ENCODE measurements around the gene C12orf75. TPM values are rescaled to one million over a fixed set of nuclear protein-coding genes. Genes with fewer than 3 reads are reported as not detected.

C12orf75 gene
- total and polyA plus RNA-seq, 2 of the 13 experiments (the other 11 are each of a cell fraction or from before 2014, with no cell fraction given) = 16.1 to 19.8 TPM

DNA sequence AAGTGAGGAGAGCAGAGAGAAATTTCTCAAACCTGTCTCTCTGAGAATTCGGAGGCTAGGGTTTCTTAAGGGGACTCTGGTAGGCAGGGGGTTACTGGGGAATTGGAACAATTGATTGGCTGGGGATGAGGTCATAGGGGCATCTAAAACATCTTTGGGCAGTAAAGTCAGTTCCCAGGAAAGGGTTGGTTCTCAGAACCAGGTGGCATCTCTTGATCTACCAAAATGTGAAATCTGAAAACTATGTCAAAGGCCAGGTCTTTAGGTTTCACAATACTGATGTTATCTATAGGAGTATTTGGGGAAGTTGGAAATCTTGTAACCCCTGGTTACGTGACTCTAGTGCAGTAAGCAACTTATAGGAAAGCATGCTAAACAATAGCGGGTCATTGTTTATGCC lies 6.9 kb downstream of the C12orf75 start:
- ATAC-seq = no peak
- no peaks in the 10 kb centered on the region for H4K20me1 ChIP-seq (ENCODE audit: insufficient read depth, low read length)
- no peaks in the 10 kb centered on the region for H3K79me2 ChIP-seq (ENCODE audit: insufficient read depth, low read length)
- no peak overlapping the region for H3K9ac ChIP-seq (ENCODE audit: insufficient read depth, low read depth, low read length)
- in situ Hi-C loops (cut with HindIII; ENCODE audit: extremely low pct_ligation_motif_present, low pct_unique_long_range_greater_than_20kb) (no loop called here), intact Hi-C loops (cut with micrococcal nuclease; ENCODE audit: unreplicated experiment) (no loop called here)
- TF ChIP-seq SMARCC2 (IDR thresholded peaks at IDR 0.05) (no peak), RXRA (CRISPR knock-in tag; IDR thresholded peaks at IDR 0.05) (no peak), SRSF1 (optimal IDR thresholded peaks at IDR 0.05; ENCODE audit: low read depth, low read length) (no peak), SOX6 (IDR thresholded peaks at IDR 0.05) (no peak), SOX6 (CRISPR knock-in tag; IDR thresholded peaks at IDR 0.05) (no peak), BORCS8-MEF2B (CRISPR knock-in tag; IDR thresholded peaks at IDR 0.05) (no peak), ZNF264 (CRISPR knock-in tag; IDR thresholded peaks at IDR 0.05) (no peak), RAD21 (CRISPR knock-in tag; IDR thresholded peaks at IDR 0.05) (no peak), HOXA9 (CRISPR knock-in tag; IDR thresholded peaks at IDR 0.05; ENCODE audit: borderline replicate concordance) (no peak), NFYC (CRISPR knock-in tag; IDR thresholded peaks at IDR 0.05) (no peak), HNF4A (CRISPR knock-in tag; IDR thresholded peaks at IDR 0.05) (no peak), MTA3 (CRISPR knock-in tag; IDR thresholded peaks at IDR 0.05) (no peak), JDP2 (CRISPR knock-in tag; IDR thresholded peaks at IDR 0.05; ENCODE audit: borderline replicate concordance) (no peak), ZNF180 (CRISPR knock-in tag; IDR thresholded peaks at IDR 0.05; ENCODE audit: borderline replicate concordance, low read depth) (no peak)
- TF ChIP-seq, protein P1, sequence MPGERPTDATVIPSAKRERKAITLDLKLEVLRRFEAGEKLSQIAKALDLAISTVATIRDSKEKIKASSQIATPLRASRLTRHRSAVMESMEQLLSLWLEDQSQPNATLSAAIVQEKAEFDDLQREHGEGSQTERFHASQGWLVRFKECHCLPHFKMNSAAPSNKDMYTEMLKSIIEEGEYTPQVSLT (CRISPR knock-in tag; IDR thresholded peaks at IDR 0.05; ENCODE audit: borderline replicate concordance, low read depth) = no peak
- TF ChIP-seq, protein P2, sequence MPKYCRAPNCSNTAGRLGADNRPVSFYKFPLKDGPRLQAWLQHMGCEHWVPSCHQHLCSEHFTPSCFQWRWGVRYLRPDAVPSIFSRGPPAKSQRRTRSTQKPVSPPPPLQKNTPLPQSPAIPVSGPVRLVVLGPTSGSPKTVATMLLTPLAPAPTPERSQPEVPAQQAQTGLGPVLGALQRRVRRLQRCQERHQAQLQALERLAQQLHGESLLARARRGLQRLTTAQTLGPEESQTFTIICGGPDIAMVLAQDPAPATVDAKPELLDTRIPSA (CRISPR knock-in tag; IDR thresholded peaks at IDR 0.05; ENCODE audit: borderline replicate concordance) = no peak
- TF ChIP-seq, protein P3, sequence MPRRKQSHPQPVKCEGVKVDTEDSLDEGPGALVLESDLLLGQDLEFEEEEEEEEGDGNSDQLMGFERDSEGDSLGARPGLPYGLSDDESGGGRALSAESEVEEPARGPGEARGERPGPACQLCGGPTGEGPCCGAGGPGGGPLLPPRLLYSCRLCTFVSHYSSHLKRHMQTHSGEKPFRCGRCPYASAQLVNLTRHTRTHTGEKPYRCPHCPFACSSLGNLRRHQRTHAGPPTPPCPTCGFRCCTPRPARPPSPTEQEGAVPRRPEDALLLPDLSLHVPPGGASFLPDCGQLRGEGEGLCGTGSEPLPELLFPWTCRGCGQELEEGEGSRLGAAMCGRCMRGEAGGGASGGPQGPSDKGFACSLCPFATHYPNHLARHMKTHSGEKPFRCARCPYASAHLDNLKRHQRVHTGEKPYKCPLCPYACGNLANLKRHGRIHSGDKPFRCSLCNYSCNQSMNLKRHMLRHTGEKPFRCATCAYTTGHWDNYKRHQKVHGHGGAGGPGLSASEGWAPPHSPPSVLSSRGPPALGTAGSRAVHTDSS (CRISPR knock-in tag; conservative IDR thresholded peaks at IDR 0.05) = no peak
- TF ChIP-seq, protein P4, sequence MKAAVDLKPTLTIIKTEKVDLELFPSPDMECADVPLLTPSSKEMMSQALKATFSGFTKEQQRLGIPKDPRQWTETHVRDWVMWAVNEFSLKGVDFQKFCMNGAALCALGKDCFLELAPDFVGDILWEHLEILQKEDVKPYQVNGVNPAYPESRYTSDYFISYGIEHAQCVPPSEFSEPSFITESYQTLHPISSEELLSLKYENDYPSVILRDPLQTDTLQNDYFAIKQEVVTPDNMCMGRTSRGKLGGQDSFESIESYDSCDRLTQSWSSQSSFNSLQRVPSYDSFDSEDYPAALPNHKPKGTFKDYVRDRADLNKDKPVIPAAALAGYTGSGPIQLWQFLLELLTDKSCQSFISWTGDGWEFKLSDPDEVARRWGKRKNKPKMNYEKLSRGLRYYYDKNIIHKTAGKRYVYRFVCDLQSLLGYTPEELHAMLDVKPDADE (CRISPR knock-in tag; IDR thresholded peaks at IDR 0.05) = no peak
- POLR2A ChIA-PET = no interaction called here
- BruUV-seq (replicated peaks) = no TSS peak
- H3K36me3 ChIP-seq (replicated peaks in 1 of 2; ENCODE audit: control insufficient read depth in 1 of 2, insufficient read depth in 2 of 2, low read length in 2 of 2) = no peaks in the 10 kb centered on the region
- no peak overlapping the region for H2AFZ ChIP-seq (ENCODE audit: low read length)
- no peak overlapping the region for H3K4me3 ChIP-seq (replicated peaks in 1 of 3; ENCODE audit: insufficient read depth in 1 of 3, low read depth in 2 of 3, low read length in 3 of 3)
- CTCF ChIA-PET (ENCODE audit: low intra/inter-chr PET ratio, low total read pairs) = no interaction called here
- DNase-seq (ENCODE audit: low spot score) = no peak
- no peak for FAIRE-seq
- H3K4me1 ChIP-seq (ENCODE audit: insufficient read depth, low read length) = peaks cover 12% of the 10 kb centered on the region
- no peaks in the 10 kb centered on the region for H3K27me3 ChIP-seq (ENCODE audit: control insufficient read depth in 1 of 2, insufficient read depth in 2 of 2, low read length in 2 of 2)
- H3K4me2 ChIP-seq (ENCODE audit: low read depth, low read length) = no peak overlapping the region
- no peak overlapping the region for H3K27ac ChIP-seq (ENCODE audit: extremely low read length, insufficient read depth, low read length)
- 85% methylated on average over 3 of the region's 3 CpGs for WGBS (ENCODE audit: low lambda C conversion rate)
- peaks cover 8% of the 10 kb centered on the region for H3K9me3 ChIP-seq (ENCODE audit: low read length)

Measured in HepG2 (cell line).